Measurements from ENCODE around the gene HID1. TPM values are rescaled to one million over a fixed set of nuclear protein-coding genes. Genes with fewer than 3 reads are reported as not detected.

HID1 gene
- total RNA-seq, 2 donors from 2014 or later: 1.6 to 2.8 TPM

DNA sequence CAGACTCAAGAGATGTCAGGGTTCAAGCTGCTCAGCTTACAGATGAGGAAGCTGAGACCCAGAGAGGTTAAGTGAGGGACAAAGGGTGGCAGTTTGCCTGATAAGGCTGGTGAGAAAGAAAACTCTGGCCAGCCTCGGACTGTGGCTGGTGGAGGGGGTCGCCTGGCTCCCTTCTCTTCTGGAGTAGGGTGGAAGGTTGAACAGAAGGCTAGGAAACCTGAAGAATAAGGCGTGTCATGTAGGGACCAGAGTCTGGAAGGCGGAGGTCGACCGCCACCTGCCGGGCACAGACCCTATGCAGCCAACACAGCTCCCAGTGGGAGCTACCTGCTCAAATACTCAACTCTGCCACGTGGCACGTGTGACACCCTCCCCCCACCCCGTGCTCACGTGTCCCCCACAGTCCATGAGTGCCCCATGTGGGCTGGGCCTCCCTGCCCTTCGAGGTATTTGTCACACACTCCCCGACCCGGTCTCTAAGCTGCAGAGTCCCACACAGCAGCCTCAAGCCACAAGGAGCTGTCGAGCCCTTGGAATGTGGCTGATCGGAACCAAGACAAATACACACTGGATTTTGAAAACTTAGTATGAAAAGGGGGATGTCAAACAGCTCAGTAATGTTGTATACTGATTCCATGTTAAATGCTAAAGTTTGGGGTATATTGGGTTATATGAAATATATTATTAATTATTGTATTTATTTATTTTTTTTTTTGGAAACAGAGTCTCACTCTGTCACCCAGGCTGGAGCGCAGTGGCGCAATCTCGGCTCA, 11.8 kb downstream of the HID1 start:
- Mint-ChIP-seq H3K36me3 (no peaks in the 10 kb centered on the region), H3K27ac (no peak overlapping the region), H3K9me3 (no peaks in the 10 kb centered on the region)
- peak; percentile 50 to 68 for ATAC-seq
- peak in 1 of 2 donors; percentile 48 for DNase-seq (ENCODE audit: low spot score in 2 of 2)

DNA sequence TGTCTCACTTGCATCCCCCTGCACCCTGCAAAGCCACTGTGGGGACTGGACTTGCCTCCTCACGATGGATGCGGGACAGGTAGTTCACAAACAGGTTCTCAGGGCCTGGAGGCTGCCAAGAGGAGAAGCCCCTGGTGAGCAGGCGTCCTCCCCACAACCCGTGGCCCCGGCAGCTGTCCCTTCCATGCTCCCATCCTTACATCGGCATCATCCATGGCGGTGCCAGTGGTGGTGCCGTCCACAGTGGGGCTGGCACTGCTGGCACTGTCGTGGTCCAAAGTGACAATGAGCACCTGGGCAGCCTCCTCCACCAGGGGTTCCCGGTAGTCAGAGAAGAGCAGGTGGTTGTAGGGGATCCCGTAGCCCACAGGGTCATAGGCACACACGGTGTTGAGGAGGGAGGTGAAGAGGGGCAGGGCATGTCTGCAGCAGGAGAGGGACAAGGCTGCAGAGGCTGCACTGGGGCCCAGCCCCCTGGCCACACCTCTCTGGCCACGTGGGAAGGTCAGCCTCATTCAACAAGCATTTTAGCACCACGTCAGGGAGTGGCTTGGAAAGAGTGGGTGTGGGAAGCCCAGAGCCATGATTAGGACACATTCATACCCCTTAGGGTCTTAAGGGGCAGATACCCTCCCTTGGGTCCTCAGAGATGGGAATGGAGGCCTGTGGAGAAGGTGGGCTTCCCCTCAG, 12.6 kb downstream of the HID1 start:
- Mint-ChIP-seq H3K9me3 (no peaks in the 10 kb centered on the region), H3K36me3 (no peaks in the 10 kb centered on the region), H3K27ac (no peak overlapping the region)
- ATAC-seq (no peak), DNase-seq (ENCODE audit: low spot score in 2 of 2) (no peak)

DNA sequence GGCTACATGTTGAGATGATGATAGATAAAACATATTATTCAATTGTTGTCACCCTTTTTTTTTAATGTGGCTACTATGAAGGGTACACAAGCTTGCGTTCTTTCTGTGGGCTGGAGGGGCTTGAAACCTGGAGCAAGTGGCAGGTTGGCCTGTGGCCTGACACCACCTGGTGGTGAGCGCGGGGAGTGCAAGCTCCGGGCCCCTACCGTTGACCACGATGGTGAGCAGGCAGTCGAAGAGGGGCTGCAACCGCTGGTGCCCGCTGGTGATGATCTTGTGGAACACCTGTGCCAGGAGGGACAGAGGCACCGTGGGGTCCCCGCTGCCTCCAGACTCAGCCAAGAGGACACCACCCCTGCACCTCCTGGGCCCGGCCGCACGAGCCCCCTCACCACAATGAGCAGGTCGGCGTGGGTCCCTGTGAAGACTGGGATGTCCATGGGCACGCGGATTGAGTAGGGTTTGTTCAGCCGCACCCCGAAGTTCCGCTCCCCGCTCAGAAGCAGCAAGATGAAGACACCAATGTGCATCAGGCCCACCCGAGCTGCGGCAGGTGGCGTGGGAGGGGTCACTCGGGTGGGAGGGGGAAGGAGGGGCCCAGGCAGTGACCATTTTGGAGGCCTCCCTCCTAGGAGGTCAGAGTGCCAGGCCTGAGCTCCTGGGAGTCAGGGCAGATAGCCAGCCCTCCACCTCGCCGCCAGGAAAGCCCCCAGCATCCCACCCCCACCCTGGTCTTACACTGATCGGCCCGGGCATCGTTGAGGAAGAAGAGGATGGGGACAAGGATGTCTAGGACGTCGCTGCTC, 14.4 kb downstream of the HID1 start:
- peak; percentile 53 to 66 for ATAC-seq
- DNase-seq (ENCODE audit: low spot score in 2 of 2): peak; percentile 73 to 94
- Mint-ChIP-seq H3K36me3 (no peaks in the 10 kb centered on the region), H3K27ac (no peak overlapping the region), H3K9me3 (no peaks in the 10 kb centered on the region)

DNA sequence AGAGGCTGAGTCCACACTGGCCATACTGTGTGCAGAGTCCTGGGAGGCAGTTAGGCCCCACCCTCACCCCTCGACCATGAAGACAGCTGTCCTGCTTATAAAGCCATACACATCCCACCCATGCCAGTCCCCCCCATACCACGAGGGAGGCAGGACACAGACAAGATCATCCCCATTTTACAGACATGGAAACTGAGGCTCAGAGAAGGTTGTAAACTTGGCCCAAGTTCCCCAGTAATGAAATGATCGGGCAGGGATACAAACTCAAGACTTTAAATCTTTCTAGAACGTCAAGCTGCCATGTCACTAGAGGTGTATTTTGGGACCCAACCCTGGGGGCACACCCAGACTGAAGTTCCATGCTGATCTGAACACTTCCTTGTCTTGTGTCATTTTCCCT, 16.5 kb downstream of the HID1 start:
- no peaks in the 10 kb centered on the region for H3K9me3 Mint-ChIP-seq
- DNase-seq (ENCODE audit: low spot score in 2 of 2) (no peak), ATAC-seq (no peak)
- no peaks in the 10 kb centered on the region for H3K36me3 Mint-ChIP-seq
- no peak overlapping the region for H3K27ac Mint-ChIP-seq

- DNase-seq (ENCODE audit: low spot score in 2 of 2): no peak
- H3K36me3 Mint-ChIP-seq: no peaks in the 10 kb centered on the region
- H3K27ac Mint-ChIP-seq: no peak overlapping the region
- ATAC-seq: no peak
- H3K9me3 Mint-ChIP-seq: no peaks in the 10 kb centered on the region
Observed at GRCh38 chr17:74954665-74955421, 17.7 kb downstream of the HID1 start.

DNA sequence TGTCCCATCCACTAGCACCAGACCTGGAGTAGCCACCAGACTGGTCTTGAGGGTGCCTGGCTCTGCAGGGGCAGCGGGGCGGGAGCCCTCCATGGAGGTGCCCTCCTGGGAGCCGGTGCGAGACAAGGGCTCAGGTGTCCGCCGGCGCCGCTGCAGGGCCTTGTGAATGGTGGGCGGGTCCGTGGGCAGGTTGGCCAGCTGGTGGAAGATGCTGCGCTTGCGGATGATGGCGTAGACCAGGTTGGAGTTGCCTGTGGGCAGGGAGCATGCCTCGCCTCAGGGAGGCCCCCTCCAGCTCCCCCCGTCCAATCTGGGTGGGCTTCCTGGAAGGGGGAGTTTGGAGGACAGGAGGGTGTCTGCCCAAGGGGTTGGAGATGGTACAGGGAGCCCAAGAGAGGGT, 18.4 kb downstream of the HID1 start:
- ATAC-seq (no peak), DNase-seq (ENCODE audit: low spot score in 2 of 2) (no peak)
- Mint-ChIP-seq H3K27ac (no peak overlapping the region), H3K36me3 (no peaks in the 10 kb centered on the region), H3K9me3 (no peaks in the 10 kb centered on the region)

- Mint-ChIP-seq H3K9me3 (no peaks in the 10 kb centered on the region), H3K36me3 (no peaks in the 10 kb centered on the region), H3K27ac (no peak overlapping the region)
- ATAC-seq: no peak
- DNase-seq (ENCODE audit: low spot score in 2 of 2): no peak
Observed at GRCh38 chr17:74953134-74953687, 19.3 kb downstream of the HID1 start.

DNA sequence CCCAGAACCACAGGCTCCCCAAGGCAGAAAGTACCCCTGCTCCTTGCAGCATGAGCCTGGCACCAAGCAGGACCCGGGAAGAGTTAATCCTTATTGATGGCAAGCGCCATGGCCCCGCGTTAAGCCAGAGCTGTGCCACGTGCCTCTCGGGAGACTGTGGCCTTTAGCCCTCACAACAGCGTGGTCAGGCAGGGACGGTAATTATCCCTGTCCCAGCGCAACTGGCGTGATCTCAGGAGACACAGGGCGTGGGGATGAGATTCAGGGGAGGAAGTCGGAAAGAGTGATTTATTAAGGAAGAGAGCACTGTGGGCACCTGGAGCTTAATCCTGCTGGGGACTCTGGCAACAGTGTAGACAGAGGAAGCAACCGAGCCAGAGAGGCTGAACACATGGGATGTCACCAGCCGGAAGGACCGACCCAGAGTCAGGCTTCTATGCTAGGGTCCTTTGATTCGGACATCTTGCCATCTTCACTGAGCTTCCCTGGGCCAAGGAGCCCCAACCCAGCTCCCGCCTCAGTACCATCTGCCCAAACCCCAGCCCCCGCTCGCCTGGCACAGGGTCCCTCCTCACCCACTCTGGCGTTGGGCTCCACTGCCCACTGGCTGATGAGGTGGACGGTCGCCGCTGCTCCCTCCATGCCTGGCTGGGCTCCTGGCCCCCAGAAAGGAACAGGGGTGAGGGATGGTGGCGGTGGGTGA, 20.0 kb downstream of the HID1 start:
- ATAC-seq (no peak), DNase-seq (ENCODE audit: low spot score in 2 of 2) (no peak)
- no peaks in the 10 kb centered on the region for H3K9me3 Mint-ChIP-seq
- H3K27ac Mint-ChIP-seq: no peak overlapping the region
- no peaks in the 10 kb centered on the region for H3K36me3 Mint-ChIP-seq

GRCh38 chr17:74951680-74952421, 20.7 kb downstream of the HID1 start:
- no peak for ATAC-seq
- no peaks in the 10 kb centered on the region for H3K36me3 Mint-ChIP-seq
- no peaks in the 10 kb centered on the region for H3K9me3 Mint-ChIP-seq

DNA sequence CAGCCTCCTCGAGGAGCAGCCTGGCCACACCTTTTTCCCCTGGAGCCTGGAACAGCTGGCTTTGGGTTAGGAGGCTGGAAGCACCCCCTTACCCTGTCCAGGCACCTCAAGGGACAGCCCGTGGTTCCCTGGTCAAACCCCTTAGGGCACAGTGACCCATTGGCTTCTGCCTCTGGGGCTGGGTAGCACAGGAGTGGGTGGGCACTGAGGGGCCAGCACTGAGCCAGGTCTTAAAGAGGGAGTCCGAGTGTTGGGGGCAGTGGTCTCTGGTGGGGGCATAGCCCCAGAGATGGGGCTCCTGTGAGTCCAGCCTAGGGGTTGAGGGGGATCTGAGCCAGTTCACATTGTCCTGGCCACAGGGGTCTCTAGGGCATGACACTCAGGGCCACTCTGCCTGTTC, 21.5 kb downstream of the HID1 start:
- Mint-ChIP-seq H3K36me3 (no peaks in the 10 kb centered on the region), H3K9me3 (no peaks in the 10 kb centered on the region), H3K27ac (no peak overlapping the region)
- DNase-seq (ENCODE audit: low spot score in 2 of 2) (no peak), ATAC-seq (no peak)

More at GRCh38 chr17:74951680-74952421, 20.7 kb downstream of the HID1 start:
- DNase-seq (ENCODE audit: low spot score in 2 of 2): no peak
- H3K27ac Mint-ChIP-seq: no peak overlapping the region

GRCh38 chr17:74950207-74950606, 22.4 kb downstream of the HID1 start:
- ATAC-seq: no peak
- no peak overlapping the region for H3K27ac Mint-ChIP-seq
- no peaks in the 10 kb centered on the region for H3K9me3 Mint-ChIP-seq
- DNase-seq (ENCODE audit: low spot score in 2 of 2): no peak
- no peaks in the 10 kb centered on the region for H3K36me3 Mint-ChIP-seq

GRCh38 chr17:74949455-74950115, 23.0 kb downstream of the HID1 start:
- no peak overlapping the region for H3K27ac Mint-ChIP-seq
- no peak for ATAC-seq
- no peaks in the 10 kb centered on the region for H3K9me3 Mint-ChIP-seq
- DNase-seq (ENCODE audit: low spot score in 2 of 2): no peak
- H3K36me3 Mint-ChIP-seq: no peaks in the 10 kb centered on the region

DNA sequence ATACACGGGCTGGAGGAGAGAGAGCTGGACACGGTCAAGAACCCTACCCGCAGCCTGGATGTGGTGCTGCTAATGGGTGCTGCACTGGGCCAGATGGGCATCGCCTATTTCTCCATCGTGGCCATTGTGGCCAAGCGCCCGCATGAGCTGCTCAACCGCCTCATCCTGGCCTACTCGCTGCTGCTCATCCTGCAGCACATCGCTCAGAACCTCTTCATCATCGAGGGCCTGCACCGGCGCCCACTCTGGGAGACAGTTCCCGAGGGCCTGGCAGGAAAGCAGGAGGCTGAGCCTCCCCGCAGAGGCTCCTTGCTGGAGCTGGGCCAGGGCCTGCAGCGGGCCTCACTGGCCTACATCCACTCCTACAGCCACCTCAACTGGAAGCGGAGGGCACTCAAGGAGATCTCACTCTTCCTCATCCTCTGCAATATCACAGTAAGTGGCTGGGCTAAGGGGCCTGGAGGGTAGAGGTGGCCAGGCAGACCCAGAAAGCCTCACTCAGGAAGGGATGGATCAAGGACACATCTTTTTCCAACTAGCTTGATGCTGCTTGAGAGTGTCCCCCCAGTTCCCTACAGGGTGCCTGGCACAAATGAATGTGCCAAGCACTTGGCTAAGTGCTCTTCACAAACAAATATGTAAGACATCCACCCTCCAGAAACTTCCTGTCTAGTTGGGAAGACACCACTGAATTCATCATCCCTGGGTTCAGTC, 25.4 kb downstream of the HID1 start:
- H3K27ac Mint-ChIP-seq: no peak overlapping the region
- ATAC-seq: no peak
- no peak for DNase-seq (ENCODE audit: low spot score in 2 of 2)
- H3K36me3 Mint-ChIP-seq: no peaks in the 10 kb centered on the region
- no peaks in the 10 kb centered on the region for H3K9me3 Mint-ChIP-seq

DNA sequence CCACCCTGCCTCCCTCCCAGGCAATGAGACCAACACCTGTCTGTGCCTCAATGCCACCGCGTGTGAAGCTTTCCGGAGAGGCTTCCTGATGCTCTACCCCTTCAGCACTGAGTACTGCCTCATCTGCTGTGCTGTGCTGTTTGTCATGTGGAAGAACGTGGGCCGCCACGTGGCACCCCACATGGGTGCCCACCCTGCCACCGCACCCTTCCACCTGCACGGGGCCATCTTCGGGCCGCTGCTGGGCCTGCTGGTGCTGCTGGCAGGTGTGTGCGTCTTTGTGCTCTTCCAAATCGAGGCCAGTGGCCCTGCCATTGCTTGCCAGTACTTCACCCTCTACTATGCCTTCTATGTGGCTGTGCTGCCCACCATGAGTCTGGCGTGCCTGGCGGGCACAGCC, 25.9 kb downstream of the HID1 start:
- Mint-ChIP-seq H3K9me3 (no peaks in the 10 kb centered on the region), H3K36me3 (no peaks in the 10 kb centered on the region), H3K27ac (no peak overlapping the region)
- ATAC-seq (no peak), DNase-seq (ENCODE audit: low spot score in 2 of 2) (no peak)
